H1 (cell line): ENCODE results near the gene KIF26B. TPM values are rescaled to one million over a fixed set of nuclear protein-coding genes. Genes with fewer than 3 reads are reported as not detected.

Experiments used
- CTCF ChIA-PET: fragments of 300-600 bp; sonication (Branson Sonifier 250); formaldehyde crosslinking; loops from one replicate; lab custom pipeline; 2021; ENCODE audit not compliant: partially characterized antibody; lab: Charles Lee
- POLR2A ChIA-PET: fragments of 300-600 bp; sonication (Branson Sonifier 250); formaldehyde crosslinking; loops from one replicate; lab custom pipeline; 2021; ENCODE audit warnings: inconsistent platforms; ENCODE audit not compliant: partially characterized antibody; lab: Charles Lee
- DNase-seq, 2 experiments: peaks; one replicate each; pipeline versions ENCODE4 v3.0.0 to v3.0.0-alpha.2; 2010 to 2022; ENCODE audit warnings: low spot score in 2 of 2, low read depth in 1 of 2, mixed read lengths in 1 of 2
- FAIRE-seq: peaks from 2 replicates; lab custom pipeline; 2011; peaks lifted over from hg19 to GRCh38; lab: Jason Lieb, UNC
- H2AFZ ChIP-seq: 2 replicates; pipeline ENCODE4 v1.8.1; 2012; ENCODE audit warnings: low read length, inconsistent platforms
- H2AK5ac ChIP-seq: 2 replicates; pipeline ENCODE4 v1.6.1; 2013; ENCODE audit warnings: low read depth, low read length
- H2BK120ac ChIP-seq: replicated peaks from 2 replicates; pipeline ENCODE3; 2013; ENCODE audit warnings: low read depth, low read length, inconsistent platforms
- H2BK12ac ChIP-seq: 2 replicates; pipeline ENCODE4 v1.6.1; 2013; ENCODE audit warnings: low read depth, low read length
- H2BK15ac ChIP-seq: 2 replicates; pipeline ENCODE4 v1.6.1; 2013; ENCODE audit warnings: low read length
- H2BK20ac ChIP-seq: 2 replicates; pipeline ENCODE4 v1.6.1; 2013; ENCODE audit warnings: low read length
- H2BK5ac ChIP-seq: 2 replicates; pipeline ENCODE4 v1.6.1; 2013; ENCODE audit warnings: low read depth, low read length
- H3K14ac ChIP-seq: 2 replicates; pipeline ENCODE4 v1.6.1; 2013; ENCODE audit warnings: inconsistent platforms; ENCODE audit not compliant: insufficient read length
- H3K18ac ChIP-seq: 2 replicates; pipeline ENCODE4 v1.6.1; 2013; ENCODE audit warnings: low read length; ENCODE audit errors: extremely low read depth
- H3K23ac ChIP-seq: 2 replicates; pipeline ENCODE4 v1.6.1; 2013; ENCODE audit warnings: inconsistent platforms; ENCODE audit not compliant: insufficient read length
- H3K23me2 ChIP-seq: 2 replicates; pipeline ENCODE4 v1.6.1; 2013; ENCODE audit warnings: low read depth, low read length
- H3K27ac ChIP-seq: 2 replicates; pipeline ENCODE4 v1.6.1; 2011; ENCODE audit warnings: low read depth, low read length, inconsistent platforms
- H3K27me3 ChIP-seq, 4 experiments: replicated peaks in 1 of 4; 1 replicate in 1 of 4; 2 replicates in 3 of 4; pipeline versions ENCODE4 v1.6.1 to v1.8.1; 2011 to 2013; ENCODE audit warnings: low read length in 3 of 4, mild to moderate bottlenecking in 3 of 4, inconsistent platforms in 2 of 4, mixed read lengths in 2 of 4, moderate library complexity in 1 of 4; ENCODE audit not compliant: control insufficient read depth in 3 of 4, insufficient read depth in 3 of 4; ENCODE audit errors: extremely low read depth in 1 of 4
- H3K36me3 ChIP-seq, 4 experiments: 2 replicates each; pipeline versions ENCODE4 v1.6.1 to v1.8.1; 2011 to 2013; ENCODE audit warnings: mild to moderate bottlenecking in 4 of 4, low read length in 3 of 4, moderate library complexity in 2 of 4, control low read depth in 1 of 4, inconsistent platforms in 1 of 4; ENCODE audit not compliant: insufficient read depth in 4 of 4, control insufficient read depth in 2 of 4
- H3K4ac ChIP-seq: replicated peaks from 2 replicates; pipeline ENCODE3; 2013; ENCODE audit warnings: low read length, low read depth, mixed read lengths, inconsistent platforms; ENCODE audit not compliant: insufficient read length
- H3K4me1 ChIP-seq, 4 experiments: replicated peaks in 1 of 4; 1 replicate in 1 of 4; 2 replicates in 3 of 4; pipeline versions ENCODE4 v1.6.1 to v1.8.1; 2011 to 2013; ENCODE audit warnings: low read length in 3 of 4, inconsistent platforms in 2 of 4, mixed read lengths in 1 of 4; ENCODE audit not compliant: insufficient read depth in 4 of 4, control insufficient read depth in 3 of 4
- H3K4me2 ChIP-seq, 2 experiments: 2 replicates each; pipeline versions ENCODE4 v1.6.1 to v1.8.1; 2011 to 2013; ENCODE audit warnings: low read depth in 2 of 2, low read length in 2 of 2, control low read depth in 1 of 2, inconsistent platforms in 1 of 2, mild to moderate bottlenecking in 1 of 2; ENCODE audit not compliant: insufficient read depth in 1 of 2
- H3K4me3 ChIP-seq, 4 experiments: fragments of 200-600, 300-600 bp in 1 of 4; sonication (generic), shearing (Covaris generic), sonication (Bioruptor Twin) in 1 of 4; 2 replicates each; pipeline versions ENCODE4 v1.5.1 to v1.8.1; 2011 to 2016; ENCODE audit warnings: low read length in 4 of 4, low read depth in 3 of 4, control low read depth in 2 of 4, inconsistent platforms in 2 of 4, mild to moderate bottlenecking in 2 of 4, mixed read lengths in 1 of 4, moderate library complexity in 1 of 4; ENCODE audit not compliant: insufficient read depth in 2 of 4; ENCODE audit errors: extremely low read depth in 1 of 4
- H3K56ac ChIP-seq: replicated peaks from 2 replicates; pipeline ENCODE3; 2013; ENCODE audit warnings: low read depth, mild to moderate bottlenecking, mixed read lengths, low read length, inconsistent platforms; ENCODE audit not compliant: insufficient read length
- H3K79me1 ChIP-seq: 2 replicates; pipeline ENCODE4 v1.6.1; 2013; ENCODE audit warnings: low read depth, low read length, control low read depth
- H3K79me2 ChIP-seq, 2 experiments: 2 replicates each; pipeline versions ENCODE4 v1.6.1 to v1.8.1; 2012 to 2013; ENCODE audit warnings: low read length in 2 of 2, mild to moderate bottlenecking in 2 of 2, inconsistent platforms in 1 of 2; ENCODE audit not compliant: insufficient read depth in 2 of 2, control insufficient read depth in 1 of 2
- H3K9ac ChIP-seq, 4 experiments: replicated peaks in 1 of 4; 1 replicate in 1 of 4; 2 replicates in 3 of 4; pipeline versions ENCODE4 v1.6.1 to v1.8.1; 2011 to 2013; ENCODE audit warnings: low read depth in 3 of 4, low read length in 3 of 4, control low read depth in 2 of 4, mild to moderate bottlenecking in 2 of 4, moderate library complexity in 2 of 4, inconsistent platforms in 1 of 4; ENCODE audit errors: extremely low read depth in 1 of 4
- H3K9me3 ChIP-seq, 2 experiments: 2 replicates each; pipeline versions ENCODE4 v1.6.1 to v1.8.1; 2012 to 2013; ENCODE audit warnings: mild to moderate bottlenecking in 2 of 2, moderate library complexity in 2 of 2, control low read depth in 1 of 2, inconsistent platforms in 1 of 2, low read depth in 1 of 2, low read length in 1 of 2, mixed read lengths in 1 of 2; ENCODE audit not compliant: insufficient read depth in 2 of 2
- H4K20me1 ChIP-seq, 2 experiments: replicated peaks in 1 of 2; 2 replicates each; pipeline versions ENCODE3 to v1.8.1; 2011 to 2013; ENCODE audit warnings: inconsistent platforms in 2 of 2, low read length in 2 of 2, mild to moderate bottlenecking in 1 of 2; ENCODE audit not compliant: insufficient read depth in 2 of 2, control insufficient read depth in 1 of 2
- H4K5ac ChIP-seq: 2 replicates; pipeline ENCODE4 v1.6.1; 2013; ENCODE audit warnings: low read length, low read depth, mixed read lengths, inconsistent platforms; ENCODE audit not compliant: insufficient read length
- H4K8ac ChIP-seq: 2 replicates; pipeline ENCODE4 v1.8.0; 2013; ENCODE audit warnings: mild to moderate bottlenecking, moderate library complexity, low read length, inconsistent platforms; ENCODE audit not compliant: insufficient read depth; ENCODE audit errors: extremely low read depth
- H4K91ac ChIP-seq: replicated peaks from 2 replicates; pipeline ENCODE3; 2013; ENCODE audit warnings: low read length, mixed read lengths, inconsistent platforms; ENCODE audit not compliant: insufficient read length
- ATF2 ChIP-seq: IDR thresholded peaks from 2 replicates; pipeline ENCODE4 v1.6.1; 2012; ENCODE audit warnings: low read length, inconsistent platforms
- BCL11A ChIP-seq, 2 experiments: IDR thresholded peaks; one replicate each; pipeline ENCODE4 v1.6.1; 2011; ENCODE audit warnings: low read depth in 2 of 2, low read length in 2 of 2, mild to moderate bottlenecking in 2 of 2
- BRCA1 ChIP-seq: IDR thresholded peaks from 2 replicates; pipeline ENCODE4 v1.6.1; 2012; ENCODE audit warnings: low read depth, low read length, improper control_type of control experiment
- EP300 ChIP-seq, 2 experiments: IDR thresholded peaks; 1 replicate in 1 of 2; 2 replicates in 1 of 2; pipeline ENCODE4 v1.6.1; 2011 to 2012; ENCODE audit warnings: low read depth in 2 of 2, low read length in 2 of 2, mild to moderate bottlenecking in 2 of 2, borderline replicate concordance in 1 of 2, inconsistent platforms in 1 of 2, moderate library complexity in 1 of 2
- HDAC6 ChIP-seq: IDR thresholded peaks from one replicate; pipeline ENCODE4 v1.7.1; 2012; ENCODE audit warnings: low read depth, mild to moderate bottlenecking, inconsistent platforms, low read length, moderate library complexity
- PHF8 ChIP-seq: fragments of 200-600 bp; sonication (generic); conservative IDR thresholded peaks from 2 replicates; pipeline ENCODE4 v1.7.1; 2012; ENCODE audit warnings: low read depth, mild to moderate bottlenecking, inconsistent platforms, low read length, moderate library complexity
- RAD21 ChIP-seq, 2 experiments: IDR thresholded peaks in 1 of 2; conservative IDR thresholded peaks in 1 of 2; 2 replicates each; pipeline ENCODE4 v1.6.1; 2011; ENCODE audit warnings: low read depth in 2 of 2, low read length in 2 of 2, improper control_type of control experiment in 1 of 2, inconsistent platforms in 1 of 2, mild to moderate bottlenecking in 1 of 2, moderate library complexity in 1 of 2
- TAF7 ChIP-seq: optimal IDR thresholded peaks from 2 replicates; pipeline ENCODE3; 2011; ENCODE audit warnings: low read depth, mild to moderate bottlenecking, inconsistent platforms, low read length, moderate library complexity, borderline replicate concordance
- TEAD4 ChIP-seq: IDR thresholded peaks from 2 replicates; pipeline ENCODE4 v1.6.1; 2012; ENCODE audit warnings: low read depth, low read length, inconsistent platforms, mixed read lengths
- YY1 ChIP-seq: IDR thresholded peaks from 2 replicates; pipeline ENCODE4 v1.6.1; 2011; ENCODE audit warnings: low read depth, mild to moderate bottlenecking, low read length
- WGBS, 2 experiments: shearing (Covaris generic) in 1 of 2; methylation state at CpG; one replicate each; pipeline versions ENCODE4 v1.1.6 to v1.1.7; 2013 to 2015; ENCODE audit warnings: low lambda C conversion rate in 2 of 2, mixed read lengths in 2 of 2, inconsistent platforms in 1 of 2, low coverage in 1 of 2, missing lambda C conversion rate in 1 of 2; ENCODE audit not compliant: insufficient replicate concordance in 2 of 2, insufficient coverage in 1 of 2, insufficient read length in 1 of 2; ENCODE audit errors: extremely low coverage in 1 of 2, missing lambda C conversion rate in 1 of 2; 5-methylcytosine and 5-hydroxymethylcytosine counted together
- polyA plus RNA-seq, 7 experiments: library from polyadenylated mRNA; depleted of rRNA in 3 of 7; stranded (reverse) in 5 of 7; unstranded in 2 of 7; fragments of >200 nt in 5 of 7; fragments of 200-250 nt in 2 of 7; gene quantifications; 1 replicate in 5 of 7; 2 replicates in 1 of 7; 4 replicates in 1 of 7; pipeline versions ENCODE4 v1.2.1 to v1.2.3, GENCODE V29; 2011 to 2013; ENCODE audit warnings: missing spikeins in 2 of 7, mixed read lengths in 2 of 7
- total RNA-seq: library from RNA; stranded (reverse); fragmentation: NEBNext Ultra II Directional; extraction: Animal tissue kit (Norgen Biotek cat#: 25700); gene quantifications from 2 replicates; pipeline ENCODE4 v1.2.1, GENCODE V29; 2021

KIF26B gene
- total and polyA plus RNA-seq, 2 of the 8 experiments (the other 6 are each of a cell fraction or from before 2014, with no cell fraction given), result 0.06 to 0.28 TPM

DNA sequence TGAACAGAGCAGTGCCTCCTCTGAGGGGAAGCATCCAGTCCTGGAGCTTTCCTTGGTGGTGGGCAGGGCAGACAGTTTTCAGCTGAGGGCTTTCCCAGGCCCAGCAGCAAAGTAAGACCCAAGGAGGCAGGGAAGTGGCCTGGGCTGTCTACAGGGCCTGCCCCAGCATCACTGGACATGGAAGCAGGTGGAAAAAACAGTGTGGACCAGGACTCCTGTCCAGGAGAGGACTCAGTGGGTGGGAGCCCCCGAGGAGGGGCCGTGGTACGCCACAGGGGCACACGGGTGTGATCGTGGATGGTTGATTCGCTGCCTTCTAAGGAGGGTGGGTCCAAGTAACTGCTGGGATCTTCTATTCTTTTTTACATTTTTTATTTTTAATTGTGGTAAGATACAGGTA, 387.6 kb downstream of the KIF26B start:
- no peak overlapping the region for H3K4me2 ChIP-seq
- H3K23me2 ChIP-seq, result no peaks in the 10 kb centered on the region
- H4K91ac ChIP-seq, result no peak overlapping the region
- H2AK5ac ChIP-seq, result no peak overlapping the region
- no peaks in the 10 kb centered on the region for H4K20me1 ChIP-seq
- H3K79me2 ChIP-seq, result no peaks in the 10 kb centered on the region
- 81% methylated on average over 5 of the region's 6 CpGs; no CpG with 5 or more reads in 1 of the 2 experiments for WGBS, 2 experiments
- H3K79me1 ChIP-seq, result no peaks in the 10 kb centered on the region
- H3K23ac ChIP-seq, result no peak overlapping the region
- FAIRE-seq, result no peak
- H3K27ac ChIP-seq, result no peak overlapping the region
- no peak overlapping the region for H4K5ac ChIP-seq
- H3K18ac ChIP-seq, result no peak overlapping the region
- no peaks in the 10 kb centered on the region for H3K9me3 ChIP-seq
- H4K8ac ChIP-seq, result no peak overlapping the region
- no peaks in the 10 kb centered on the region for H3K4me1 ChIP-seq
- no peak overlapping the region for H3K14ac ChIP-seq
- no peak overlapping the region for H3K56ac ChIP-seq
- H2BK20ac ChIP-seq, result no peak overlapping the region
- no peak overlapping the region for H2AFZ ChIP-seq
- no peak overlapping the region for H2BK5ac ChIP-seq
- no peak overlapping the region for H2BK12ac ChIP-seq
- H3K4ac ChIP-seq, result no peak overlapping the region
- H3K9ac ChIP-seq, result no peak overlapping the region
- no peak overlapping the region for H3K4me3 ChIP-seq
- POLR2A ChIA-PET, result no interaction called here
- H3K27me3 ChIP-seq, result no peaks in the 10 kb centered on the region
- TF ChIP-seq TAF7 (no peak), TEAD4 (no peak), YY1 (no peak), PHF8 (no peak), RAD21 (IDR thresholded peaks at IDR 0.05 in 1 of 2, conservative IDR thresholded peaks at IDR 0.05 in 1 of 2; ENCODE audit: low read depth in 2 of 2, low read length in 2 of 2) (no peak), ATF2 (no peak), BRCA1 (no peak), EP300 (IDR thresholded peaks at IDR 0.05; ENCODE audit: borderline replicate concordance in 1 of 2, low read depth in 2 of 2, low read length in 2 of 2) (no peak), HDAC6 (no peak), BCL11A (IDR thresholded peaks at IDR 0.05; ENCODE audit: low read depth in 2 of 2, low read length in 2 of 2) (no peak)
- H2BK15ac ChIP-seq, result no peak overlapping the region
- no peak overlapping the region for H2BK120ac ChIP-seq
- DNase-seq, result no peak
- no peaks in the 10 kb centered on the region for H3K36me3 ChIP-seq
- CTCF ChIA-PET, result no interaction called here
